22Rv1 (cell line): ENCODE measurements around the gene NACA.

Source experiments
- CTCF ChIP-seq: fragments of 450-650 bp; IDR thresholded peaks from 2 replicates; pipeline ENCODE4 v1.5.1; 2017; ENCODE audit warnings: mild to moderate bottlenecking
- ZFX ChIP-seq: fragments of 450-650 bp; IDR thresholded peaks from 2 replicates; pipeline ENCODE4 v1.6.1; 2017; ENCODE audit warnings: antibody characterized with exemption, borderline replicate concordance

GRCh38 chr12:56715798-56716197 is 9.3 kb downstream of the NACA start:
- no peak for TF ChIP-seq CTCF
- no peak for TF ChIP-seq ZFX
